Measurements from ENCODE around the gene ARMH3. TPM values are rescaled to one million over a fixed set of nuclear protein-coding genes. Genes with fewer than 3 reads are reported as not detected.
"Not testable (repeated sequence)": the region's sequence is repeated elsewhere in the genome, so short reads cannot be mapped to it uniquely, and the experiment has no call there.

The ARMH3 gene
- 6.9 and 8.1 TPM in 2 replicates for total RNA-seq (2014; rRNA removed)
- polyA plus RNA-seq (2012) = 12.5 TPM

DNA sequence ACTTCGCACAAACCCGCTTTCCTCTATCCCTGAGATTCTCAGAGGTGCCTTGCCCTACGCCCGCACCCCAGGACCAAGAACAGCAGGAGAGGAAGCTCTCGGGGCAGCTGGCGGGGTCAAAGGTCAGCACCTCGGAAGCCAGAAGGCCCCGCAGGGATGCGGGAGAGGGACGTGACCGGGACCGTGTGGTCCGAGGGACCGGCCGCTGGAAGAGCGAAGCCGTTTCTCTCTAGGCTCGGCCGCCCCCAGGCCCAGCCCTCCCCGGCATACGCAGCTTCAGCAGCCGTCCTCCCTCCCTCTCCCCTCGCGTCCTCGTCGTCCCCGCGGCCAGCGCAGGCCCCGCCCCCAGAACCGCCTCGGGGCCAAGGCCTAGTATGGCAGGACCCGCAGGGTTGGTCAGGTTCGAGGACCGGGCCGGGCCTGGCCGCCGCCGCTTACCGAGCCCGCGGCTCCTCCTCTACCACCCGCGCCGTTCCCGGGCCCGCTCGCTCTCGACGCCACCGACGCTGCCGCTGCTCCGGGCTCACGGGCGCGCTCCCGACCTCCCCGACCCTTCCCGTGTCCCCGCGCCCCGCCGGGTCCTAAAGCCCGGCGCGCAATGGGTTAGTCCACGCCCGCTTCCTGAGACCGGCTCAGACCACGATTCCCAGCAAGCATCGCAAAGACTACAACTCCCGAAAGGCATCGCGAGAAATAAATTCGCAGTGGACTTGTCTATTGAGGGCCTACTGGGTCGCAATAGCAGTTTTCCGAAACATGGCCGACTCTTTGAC is at the start of gene ARMH3:
Gene ARMH3, minus strand, starts transcription at position 527 of the 773 bp plus-strand sequence. CDS start 16,059 bp downstream, outside the sequence.
- peak; percentile 98 for DNase-seq (ENCODE audit: low read depth)

- DNase-seq (ENCODE audit: low read depth) = no peak
Measured at GRCh38 chr10:102102421-102102820, 46.4 kb upstream of the ARMH3 start.

GRCh38 chr10:102101152-102101551 is 45.2 kb upstream of the ARMH3 start:
- no peak for DNase-seq (ENCODE audit: low read depth)

DNA sequence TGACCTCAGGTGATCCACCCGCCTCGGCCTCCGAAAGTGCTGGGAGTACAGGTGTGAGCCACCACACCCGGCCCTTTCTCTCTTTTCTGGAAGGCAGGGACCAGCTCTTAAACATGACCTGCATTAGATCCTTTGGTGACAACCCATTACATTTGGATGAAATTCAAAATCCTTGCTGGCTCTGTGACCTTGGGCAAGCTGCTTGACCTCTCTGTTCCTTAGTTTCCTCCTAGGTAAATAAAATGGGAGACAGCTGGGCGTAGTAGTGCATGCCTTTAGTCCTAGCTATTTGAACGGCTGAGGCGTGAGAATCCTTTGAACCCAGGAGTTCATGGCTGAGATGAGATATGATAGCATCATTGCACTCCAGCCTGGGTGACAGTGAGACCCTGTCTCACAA is 40.5 kb upstream of the ARMH3 start:
- DNase-seq (ENCODE audit: low read depth) = no peak

GRCh38 chr10:102090772-102091171 is 34.8 kb upstream of the ARMH3 start:
- peak; percentile 77 for DNase-seq (ENCODE audit: low read depth)

DNA sequence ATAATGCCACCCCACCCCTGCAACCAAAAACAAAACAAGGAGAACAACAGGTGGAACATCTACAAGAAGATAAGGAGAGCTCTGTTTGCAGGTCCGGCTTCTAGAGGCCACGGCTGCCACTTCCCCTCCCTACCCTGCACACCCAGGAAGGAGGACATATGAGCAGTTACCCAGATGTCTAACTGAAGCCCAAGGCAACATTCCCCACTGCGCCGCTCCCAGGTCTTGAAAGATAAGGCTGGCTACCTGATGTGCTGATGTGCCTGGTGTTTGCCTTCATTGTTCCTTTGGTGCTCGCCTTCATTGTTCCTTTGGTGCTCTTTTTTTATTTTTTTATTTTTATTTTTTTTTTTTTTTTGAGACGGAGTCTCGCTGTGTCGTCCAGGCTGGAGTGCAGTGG is 30.2 kb upstream of the ARMH3 start:
- DNase-seq (ENCODE audit: low read depth) = no peak

DNA sequence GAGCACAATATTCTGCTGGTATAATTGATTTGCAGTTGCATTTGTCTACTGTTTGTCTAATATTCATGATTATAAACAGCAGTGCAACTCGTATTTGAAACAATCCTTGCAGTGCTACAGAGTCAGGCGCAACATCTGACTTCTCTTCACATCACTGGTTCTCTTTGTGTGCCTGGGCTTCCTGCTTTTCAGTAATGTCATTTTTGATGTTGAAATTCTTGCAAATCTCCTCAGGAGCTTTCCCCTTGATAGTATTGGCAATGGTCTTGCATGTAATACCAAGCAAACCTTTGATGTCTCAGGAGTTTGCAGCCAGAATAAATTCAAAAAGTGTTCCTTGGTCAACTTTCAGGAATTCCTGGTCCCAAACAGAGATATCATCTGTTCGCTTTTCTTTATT is 29.4 kb upstream of the ARMH3 start:
- no peak for DNase-seq (ENCODE audit: low read depth)

DNA sequence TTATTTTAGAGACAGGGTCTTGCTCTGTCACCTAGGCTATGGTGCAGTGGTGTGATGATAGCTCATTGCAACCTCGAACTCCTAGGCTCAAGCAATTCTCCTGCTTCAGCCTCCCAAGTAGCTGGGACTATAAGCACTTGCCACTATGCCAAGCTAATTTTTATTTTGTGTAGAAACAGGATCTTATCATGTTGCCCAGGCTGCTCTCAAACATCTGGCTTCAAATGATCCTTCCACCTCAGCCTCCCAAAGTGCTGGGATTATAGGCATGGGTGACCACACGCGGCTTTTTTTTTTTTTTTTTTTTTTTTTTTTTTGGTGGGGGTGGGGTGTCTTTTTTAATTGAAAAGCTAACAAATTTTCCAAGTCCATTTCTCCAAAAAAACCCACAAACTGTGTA is 27.6 kb upstream of the ARMH3 start:
- no peak for DNase-seq (ENCODE audit: low read depth)

DNA sequence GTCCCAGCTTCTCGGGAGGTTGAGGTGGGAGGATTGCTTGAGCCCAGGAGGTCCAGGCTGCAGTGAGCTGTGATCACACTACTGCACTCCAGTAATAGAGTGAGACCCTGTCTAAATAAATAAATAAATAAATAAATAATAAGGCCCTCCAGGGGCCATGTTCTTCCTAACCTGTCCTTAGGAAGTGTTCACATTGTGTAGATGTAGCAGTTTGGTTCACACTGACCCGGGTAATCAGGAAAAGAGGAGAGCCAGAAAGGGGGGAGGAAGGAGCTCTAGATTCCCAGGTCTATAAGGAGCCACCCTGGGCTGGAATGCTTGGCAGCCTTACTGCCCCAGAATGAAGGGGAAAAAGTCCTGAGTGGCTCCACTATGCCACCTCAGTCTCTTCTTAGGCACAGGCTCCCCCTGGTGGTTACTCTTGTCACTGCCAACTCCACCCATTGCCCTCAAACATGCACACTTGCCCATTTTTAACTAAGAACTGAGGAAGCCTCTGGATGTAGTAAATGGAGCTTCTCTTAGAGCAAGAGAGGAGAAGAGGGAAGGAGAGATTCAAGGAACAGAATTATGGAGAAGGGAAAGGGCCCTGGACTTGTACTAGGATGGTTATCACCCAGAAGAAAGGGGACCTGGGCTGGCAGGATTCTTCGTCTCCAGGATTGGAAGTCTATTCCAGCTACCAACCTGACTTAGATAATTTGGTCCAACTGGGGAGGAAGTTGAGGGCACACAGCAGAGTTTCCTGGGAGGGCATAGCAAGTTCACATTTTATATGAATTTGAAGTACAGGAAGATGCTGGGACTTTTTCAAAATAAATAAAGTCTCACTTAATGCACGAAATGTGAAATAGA is 16.9 kb upstream of the ARMH3 start:
- DNase-seq (ENCODE audit: low read depth) = peak; percentile 67

DNA sequence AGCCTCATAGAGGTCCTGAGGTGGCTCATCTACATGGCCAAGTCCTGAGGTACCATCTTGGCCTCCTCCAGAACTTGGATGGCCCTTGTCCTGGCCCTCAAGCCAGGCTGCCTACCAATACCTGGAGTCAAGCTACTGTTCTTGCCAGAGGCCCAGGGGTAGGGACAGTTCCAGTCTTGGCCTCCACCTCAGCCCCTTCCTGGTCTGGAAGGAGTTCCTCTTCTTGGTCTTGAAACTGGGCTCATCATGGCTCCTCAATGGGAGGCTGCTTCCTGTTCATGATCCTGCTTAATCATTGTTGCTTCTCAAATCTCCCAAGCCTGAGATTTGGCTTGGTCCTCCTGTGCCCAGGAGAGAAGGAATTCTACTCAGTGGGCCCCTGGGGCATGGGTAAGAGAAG is 13.1 kb upstream of the ARMH3 start:
- no peak for DNase-seq (ENCODE audit: low read depth)

DNA sequence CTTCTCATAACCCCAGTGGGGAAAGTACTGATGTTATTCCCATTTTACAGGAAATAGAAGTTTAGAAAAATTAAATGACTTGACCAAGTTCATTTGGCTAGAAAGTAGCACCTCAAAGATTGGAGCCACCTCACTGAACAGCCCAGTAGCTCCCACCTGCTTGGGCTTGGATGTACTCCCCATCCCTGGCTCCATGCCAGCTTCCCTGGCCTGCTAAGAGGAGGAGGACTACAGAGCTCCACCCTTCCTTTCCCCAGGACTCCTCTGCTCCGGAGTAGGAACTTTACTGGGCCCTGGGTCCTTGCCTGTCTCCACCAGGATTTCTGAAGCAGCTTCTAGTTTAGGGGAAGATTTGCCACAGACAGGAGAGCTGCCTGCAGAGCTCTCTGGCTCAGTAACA is 12.2 kb upstream of the ARMH3 start:
- no peak for DNase-seq (ENCODE audit: low read depth)

DNA sequence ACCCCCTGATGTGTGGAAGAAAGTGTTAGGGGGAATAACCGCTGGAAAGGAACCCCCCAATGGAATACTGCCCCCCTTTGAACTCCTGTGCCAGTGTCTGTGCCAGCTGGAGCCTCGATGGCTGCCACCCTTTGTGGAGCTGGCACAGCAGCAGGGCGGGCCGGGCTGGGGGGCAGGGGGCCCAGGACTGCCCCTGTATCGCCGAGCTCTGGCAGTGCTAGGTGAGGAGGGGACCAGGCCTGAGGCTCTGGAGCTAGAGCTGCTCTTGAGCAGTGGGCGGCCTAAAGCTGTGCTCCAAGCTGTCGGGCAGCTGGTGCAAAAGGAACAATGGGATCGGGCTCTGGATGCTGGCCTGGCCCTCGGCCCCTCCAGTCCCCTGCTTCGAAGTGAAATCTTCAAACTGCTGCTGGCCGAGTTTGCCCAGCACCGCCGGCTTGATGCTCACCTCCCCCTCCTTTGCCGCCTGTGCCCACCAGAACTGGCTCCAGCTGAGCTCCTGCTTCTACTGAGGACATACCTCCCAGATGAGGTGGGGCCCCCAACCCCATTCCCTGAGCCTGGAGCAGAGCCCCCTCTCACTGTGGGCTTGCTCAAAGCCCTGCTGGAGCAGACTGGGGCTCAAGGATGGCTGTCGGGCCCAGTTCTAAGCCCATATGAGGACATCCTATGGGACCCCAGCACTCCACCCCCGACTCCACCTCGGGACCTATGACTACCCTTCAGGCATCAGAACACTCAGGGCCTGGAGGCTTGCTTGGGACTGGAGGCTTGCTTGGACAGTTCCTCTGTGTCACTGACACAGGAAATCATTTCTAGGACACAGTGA is 11.3 kb upstream of the ARMH3 start:
- no peak for DNase-seq (ENCODE audit: low read depth)

GRCh38 chr10:102066399-102067088 is 10.6 kb upstream of the ARMH3 start:
- peak; percentile 23 for DNase-seq (ENCODE audit: low read depth)

- DNase-seq (ENCODE audit: low read depth) = no peak
Measured at GRCh38 chr10:102065561-102066398, 9.8 kb upstream of the ARMH3 start.

DNA sequence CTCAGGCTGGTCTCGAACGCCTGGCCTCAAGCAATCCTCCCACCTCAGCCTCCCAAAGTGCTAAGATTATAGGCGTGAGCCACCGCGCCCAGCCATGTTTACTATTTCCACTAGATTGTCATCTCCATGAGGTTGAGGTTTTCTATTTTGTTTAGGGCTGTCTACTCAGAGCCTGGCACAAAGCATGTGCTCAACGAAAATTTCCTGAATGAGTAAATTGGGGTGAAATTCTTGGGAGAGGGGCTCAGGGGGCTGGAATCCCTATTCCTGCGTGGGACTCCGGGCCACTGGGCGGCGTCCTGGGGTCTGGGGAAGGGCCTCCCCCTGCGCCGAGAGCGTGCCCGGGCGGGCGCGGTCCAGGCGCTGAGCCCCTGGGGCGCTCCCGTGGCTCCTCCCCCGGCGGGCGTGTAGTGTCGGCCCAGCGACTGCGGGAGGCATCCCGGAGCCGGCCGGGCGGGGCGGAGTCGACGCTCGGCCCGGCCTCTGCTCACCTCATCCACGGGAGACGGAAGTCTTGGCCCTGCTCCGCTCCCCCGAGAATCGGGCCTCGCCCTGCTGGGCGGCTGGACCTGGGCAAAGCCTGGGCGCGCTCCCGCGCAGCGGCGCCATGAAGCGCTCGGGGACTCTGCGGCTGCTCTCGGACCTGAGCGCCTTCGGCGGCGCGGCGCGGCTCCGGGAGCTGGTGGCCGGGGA is 9.0 kb upstream of the ARMH3 start, which contains the start of gene HPS6:
Gene HPS6, plus strand, starts transcription at position 482 of the 693 bp plus-strand sequence. Its CDS starts 126 bp downstream, at position 608.
- peak; percentile 90 for DNase-seq (ENCODE audit: low read depth)

DNA sequence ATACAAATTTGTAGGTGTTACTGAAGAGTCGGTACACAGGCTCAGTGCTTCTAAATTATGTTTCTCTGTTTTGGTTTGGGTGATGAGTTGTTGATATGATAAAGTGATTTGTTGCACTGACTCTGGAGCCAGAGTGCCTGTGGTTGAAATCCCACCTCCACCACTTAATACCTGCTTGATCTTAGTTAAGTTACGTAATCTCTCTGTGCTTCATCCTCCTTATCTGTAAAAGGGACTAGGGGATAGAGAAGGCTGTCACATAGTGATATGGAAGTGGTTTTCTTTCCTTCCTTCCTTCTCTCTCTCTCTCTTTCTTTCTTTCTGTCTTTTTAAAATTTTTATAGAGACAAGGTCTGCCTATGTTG is 8.5 kb upstream of the ARMH3 start:
- DNase-seq (ENCODE audit: low read depth) = no peak

- no peak for DNase-seq (ENCODE audit: low read depth)
Measured at GRCh38 chr10:102059987-102060386, 4.0 kb upstream of the ARMH3 start.

DNA sequence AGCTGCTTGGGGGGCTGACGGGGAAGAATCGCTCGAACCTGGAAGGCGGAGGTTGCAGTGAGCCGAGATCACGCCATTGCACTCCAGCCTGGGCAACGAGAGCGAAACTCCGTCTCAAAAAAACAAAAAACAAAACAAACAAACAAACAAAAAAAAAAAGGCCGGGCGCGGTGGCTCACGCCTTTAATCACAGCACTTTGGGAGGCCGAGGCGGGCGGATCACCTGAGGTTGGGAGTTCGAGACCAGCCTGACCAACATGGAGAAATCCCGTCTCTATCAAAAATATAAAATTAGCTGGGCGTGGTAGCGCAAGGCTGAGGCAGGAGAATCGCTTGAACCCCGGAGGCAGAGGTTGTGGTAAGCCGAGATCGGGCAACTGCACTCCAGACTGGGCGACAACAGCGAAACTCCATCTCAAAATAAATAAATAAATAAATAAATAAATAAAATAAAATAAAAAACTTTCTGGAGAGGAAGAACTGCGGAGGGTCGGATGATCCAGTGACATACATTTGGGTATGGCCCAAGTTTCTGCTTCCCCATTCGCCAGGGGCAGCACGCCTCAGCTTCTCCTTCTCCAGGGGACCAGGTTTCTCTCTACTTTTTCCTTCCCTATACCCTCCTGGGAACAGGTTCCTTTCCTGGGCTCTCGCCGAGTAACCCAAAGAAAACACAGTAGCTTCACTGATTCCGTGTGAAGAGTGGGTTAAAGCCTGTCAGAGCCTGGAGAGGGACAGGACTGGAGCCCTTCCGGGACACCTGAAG is 909 bp downstream of the ARMH3 start:
- DNase-seq (ENCODE audit: low read depth) = not testable (repeated sequence)

GRCh38 chr10:102046095-102046494 is 9.9 kb downstream of the ARMH3 start:
- DNase-seq (ENCODE audit: low read depth) = no peak

All from LHCN-M2 (cell line).